B cell (primary cell): Measurements from ENCODE around the gene BEST2.

ENCODE experiments used
- EZH2 ChIP-seq: IDR thresholded peaks from 2 replicates; pipeline ENCODE4 v1.6.1; 2012; ENCODE audit warnings: borderline replicate concordance, low read depth, mild to moderate bottlenecking, moderate library complexity, low read length; ENCODE audit not compliant: insufficient read depth, poor library complexity, severe bottlenecking
- TF ChIP-seq, protein P1 (sequence below): fragments of 200-600 bp; IDR thresholded peaks from one replicate; pipeline ENCODE4 v1.8.0; 2022; ENCODE audit warnings: antibody characterized with exemption, mild to moderate bottlenecking

- no peak for TF ChIP-seq EZH2
- TF ChIP-seq, protein P1, sequence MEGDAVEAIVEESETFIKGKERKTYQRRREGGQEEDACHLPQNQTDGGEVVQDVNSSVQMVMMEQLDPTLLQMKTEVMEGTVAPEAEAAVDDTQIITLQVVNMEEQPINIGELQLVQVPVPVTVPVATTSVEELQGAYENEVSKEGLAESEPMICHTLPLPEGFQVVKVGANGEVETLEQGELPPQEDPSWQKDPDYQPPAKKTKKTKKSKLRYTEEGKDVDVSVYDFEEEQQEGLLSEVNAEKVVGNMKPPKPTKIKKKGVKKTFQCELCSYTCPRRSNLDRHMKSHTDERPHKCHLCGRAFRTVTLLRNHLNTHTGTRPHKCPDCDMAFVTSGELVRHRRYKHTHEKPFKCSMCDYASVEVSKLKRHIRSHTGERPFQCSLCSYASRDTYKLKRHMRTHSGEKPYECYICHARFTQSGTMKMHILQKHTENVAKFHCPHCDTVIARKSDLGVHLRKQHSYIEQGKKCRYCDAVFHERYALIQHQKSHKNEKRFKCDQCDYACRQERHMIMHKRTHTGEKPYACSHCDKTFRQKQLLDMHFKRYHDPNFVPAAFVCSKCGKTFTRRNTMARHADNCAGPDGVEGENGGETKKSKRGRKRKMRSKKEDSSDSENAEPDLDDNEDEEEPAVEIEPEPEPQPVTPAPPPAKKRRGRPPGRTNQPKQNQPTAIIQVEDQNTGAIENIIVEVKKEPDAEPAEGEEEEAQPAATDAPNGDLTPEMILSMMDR: no peak
These were observed 42.0 kb downstream of the BEST2 start for GRCh38 chr19:12793290-12794195.
